IPS-18c (cell line): ENCODE results near the gene USP46.

ENCODE experiments used
- H3K4me3 ChIP-seq: 2 replicates; pipeline ENCODE4 v1.7.0; 2013; ENCODE audit warnings: low read depth, mild to moderate bottlenecking, low read length, moderate library complexity; ENCODE audit not compliant: insufficient read depth
- H3K9me3 ChIP-seq: one replicate; pipeline ENCODE4 v1.6.1; 2013; ENCODE audit warnings: mild to moderate bottlenecking, low read length, moderate library complexity; ENCODE audit not compliant: control insufficient read depth, insufficient read depth

The USP46 gene

DNA sequence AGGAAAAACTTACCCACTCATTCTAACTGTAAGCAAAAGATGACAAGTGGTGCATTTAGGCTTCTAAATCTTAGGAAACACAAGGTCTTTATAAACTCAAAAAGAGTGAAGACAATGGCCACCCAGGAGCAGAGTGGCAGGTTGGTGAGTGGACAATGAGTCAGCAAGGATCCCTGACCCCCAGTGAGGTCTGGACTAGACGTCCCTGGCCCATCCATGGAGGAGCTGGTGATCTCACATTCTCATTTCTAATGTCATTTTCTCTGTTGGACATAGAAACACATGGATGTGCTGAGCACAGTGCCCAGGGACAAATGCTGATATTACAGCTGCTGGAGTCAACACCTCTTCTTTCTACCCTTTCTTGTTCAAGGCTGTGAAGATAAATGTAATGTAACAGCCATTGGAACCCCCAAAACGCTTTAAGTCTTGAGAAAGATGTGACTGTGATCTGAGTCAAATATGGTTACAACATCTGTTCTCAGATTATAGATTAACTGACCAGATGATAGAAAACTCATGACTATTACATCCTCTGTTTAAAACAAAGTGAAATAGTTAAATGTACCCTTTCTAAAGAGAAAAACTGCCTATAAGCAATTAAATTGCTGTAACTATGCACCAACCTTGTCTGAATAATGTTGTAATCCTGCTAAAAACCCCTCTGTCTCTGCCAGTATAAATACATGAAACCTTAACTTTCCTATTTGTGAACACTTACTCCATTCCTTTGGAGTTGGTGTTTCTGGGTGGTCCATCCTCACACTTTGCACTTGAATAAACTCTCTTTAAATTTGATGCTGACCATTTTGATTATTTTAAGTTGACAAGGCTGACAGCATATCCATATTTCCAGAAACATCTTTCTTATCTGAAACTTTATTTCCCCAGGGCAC, 92.7 kb downstream of the USP46 start:
- H3K4me3 ChIP-seq = no peak overlapping the region
- H3K9me3 ChIP-seq = no peaks in the 10 kb centered on the region

DNA sequence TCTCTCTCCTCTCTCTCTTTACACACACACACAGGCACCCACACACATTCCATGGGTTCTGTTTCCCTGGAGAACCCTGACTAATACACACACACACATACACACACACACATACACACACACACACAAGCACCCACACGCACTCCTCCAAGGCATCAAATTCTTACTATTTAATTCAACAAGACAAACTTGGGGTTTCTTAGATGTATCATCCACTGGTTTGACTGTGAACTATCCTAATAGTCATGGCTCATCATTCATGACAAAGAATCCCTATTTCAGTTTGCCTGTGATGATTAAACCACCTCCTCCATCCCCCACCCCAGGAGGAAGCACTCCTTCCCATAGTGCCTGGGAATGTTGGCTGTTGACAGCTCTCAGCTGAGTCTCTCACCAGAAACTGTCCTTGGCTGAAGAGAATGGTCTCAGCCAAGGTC, 98.2 kb downstream of the USP46 start:
- Histone ChIP-seq H3K9me3 (no peaks in the 10 kb centered on the region), H3K4me3 (no peak overlapping the region)

DNA sequence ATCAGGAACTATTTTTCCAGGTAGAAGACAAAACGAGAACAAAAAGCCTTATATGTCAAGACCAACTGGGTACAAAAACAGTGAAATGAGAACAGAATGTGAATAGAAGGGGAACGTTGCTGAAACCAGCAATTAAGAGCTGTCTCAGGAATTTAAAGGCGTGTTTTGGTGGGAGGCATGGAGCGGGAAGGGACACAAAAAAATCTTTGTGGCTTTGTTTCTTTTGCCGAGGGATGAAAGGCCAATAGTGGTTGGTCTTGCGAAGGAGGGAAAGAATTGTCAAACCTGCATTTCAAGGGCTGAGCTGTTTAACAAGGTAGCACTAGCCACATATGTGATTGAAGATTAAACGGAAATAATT, 103.8 kb downstream of the USP46 start:
- Histone ChIP-seq H3K4me3 (no peak overlapping the region), H3K9me3 (no peaks in the 10 kb centered on the region)

DNA sequence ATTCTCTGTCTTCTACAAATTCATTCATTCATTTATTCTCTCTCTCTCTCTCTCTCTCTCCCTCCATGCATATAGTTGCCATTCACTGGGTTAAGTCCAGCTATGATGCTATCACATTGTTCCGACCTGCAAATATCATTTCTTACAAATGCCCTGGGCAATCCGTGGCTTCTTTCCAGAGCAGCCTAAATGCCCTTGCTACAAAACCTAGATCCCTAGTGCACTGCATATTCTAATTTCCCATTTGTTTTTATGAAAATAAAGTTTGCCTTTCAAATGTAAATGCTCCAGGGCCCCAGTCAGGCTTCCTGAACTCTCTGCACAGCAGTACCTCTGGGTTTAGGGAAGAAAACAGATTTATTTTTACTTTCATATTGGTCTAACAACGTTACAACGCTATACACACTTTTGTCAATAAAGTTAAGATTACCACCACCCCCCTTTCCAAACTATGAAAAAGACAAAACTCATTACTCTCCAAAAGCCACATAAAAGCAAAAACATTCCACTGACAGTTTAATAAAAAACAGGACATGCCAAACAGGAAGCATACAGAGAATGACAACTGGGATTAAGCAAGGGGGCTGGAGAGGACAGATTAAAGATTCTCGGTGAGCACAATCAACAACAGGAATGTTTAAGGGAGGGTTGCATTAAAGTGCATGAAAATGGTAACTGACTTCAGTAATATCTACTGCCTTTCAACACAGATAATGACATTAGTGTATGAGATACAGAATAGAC, 104.3 kb downstream of the USP46 start:
- Histone ChIP-seq H3K4me3 (no peak overlapping the region), H3K9me3 (no peaks in the 10 kb centered on the region)

DNA sequence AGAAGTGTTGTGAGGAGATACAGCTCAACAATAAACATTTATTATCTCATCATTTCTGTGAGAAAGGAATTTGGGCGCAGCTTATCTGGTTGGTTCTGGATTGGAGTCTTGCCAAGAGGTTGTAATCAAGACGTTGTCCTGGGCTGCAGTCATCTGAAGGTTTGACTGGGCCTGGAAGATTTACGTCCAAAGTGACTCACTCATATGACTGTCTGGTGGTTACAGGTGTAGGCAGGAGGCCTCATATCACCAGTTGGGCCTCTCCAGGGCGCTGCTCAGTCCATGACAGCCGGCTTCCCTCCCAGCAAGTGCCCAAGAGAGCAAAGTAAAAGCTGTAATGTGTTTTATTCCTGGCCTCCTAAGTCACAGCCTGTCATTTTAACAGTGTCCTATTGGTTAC, 106.3 kb downstream of the USP46 start:
- H3K9me3 ChIP-seq = no peaks in the 10 kb centered on the region
- H3K4me3 ChIP-seq = no peak overlapping the region

DNA sequence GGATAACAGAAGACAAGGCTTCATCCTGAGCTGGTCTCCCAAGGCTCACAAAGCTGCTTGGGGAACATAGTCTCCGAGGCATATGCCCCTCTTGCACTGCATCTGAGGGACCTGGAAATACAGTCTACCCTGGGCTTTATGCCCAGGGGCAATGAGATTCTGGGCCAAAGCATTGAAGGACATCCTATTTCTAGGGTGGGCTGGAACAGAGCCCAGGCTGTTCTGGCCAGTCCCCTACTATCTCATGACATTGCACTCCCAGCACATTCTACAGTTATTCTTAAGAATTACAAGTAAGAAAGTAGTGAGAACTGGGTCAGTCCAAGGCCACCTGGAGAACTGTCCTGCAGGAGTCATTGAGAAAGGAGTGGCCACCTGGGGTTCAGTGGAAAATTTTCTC, 107.6 kb downstream of the USP46 start:
- no peak overlapping the region for H3K4me3 ChIP-seq
- no peaks in the 10 kb centered on the region for H3K9me3 ChIP-seq

DNA sequence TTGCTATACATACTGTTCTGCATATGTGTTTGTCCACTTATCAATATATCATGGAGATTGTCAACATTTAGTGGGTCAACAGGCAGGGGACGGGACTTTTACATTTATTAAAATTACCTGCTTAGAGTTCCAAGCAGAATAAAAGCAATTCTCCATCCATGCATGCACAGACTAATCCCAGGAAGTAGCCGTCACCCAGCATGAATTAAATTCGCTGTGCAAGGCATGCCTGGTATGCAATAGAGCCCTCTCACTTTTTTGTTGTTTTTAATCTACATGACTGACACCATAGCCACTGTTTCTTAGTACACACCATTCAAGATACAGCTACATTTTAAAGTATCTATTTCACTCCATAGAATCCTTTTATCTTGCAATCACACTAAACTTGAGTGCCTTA, 108.9 kb downstream of the USP46 start:
- Histone ChIP-seq H3K4me3 (no peak overlapping the region), H3K9me3 (no peaks in the 10 kb centered on the region)

DNA sequence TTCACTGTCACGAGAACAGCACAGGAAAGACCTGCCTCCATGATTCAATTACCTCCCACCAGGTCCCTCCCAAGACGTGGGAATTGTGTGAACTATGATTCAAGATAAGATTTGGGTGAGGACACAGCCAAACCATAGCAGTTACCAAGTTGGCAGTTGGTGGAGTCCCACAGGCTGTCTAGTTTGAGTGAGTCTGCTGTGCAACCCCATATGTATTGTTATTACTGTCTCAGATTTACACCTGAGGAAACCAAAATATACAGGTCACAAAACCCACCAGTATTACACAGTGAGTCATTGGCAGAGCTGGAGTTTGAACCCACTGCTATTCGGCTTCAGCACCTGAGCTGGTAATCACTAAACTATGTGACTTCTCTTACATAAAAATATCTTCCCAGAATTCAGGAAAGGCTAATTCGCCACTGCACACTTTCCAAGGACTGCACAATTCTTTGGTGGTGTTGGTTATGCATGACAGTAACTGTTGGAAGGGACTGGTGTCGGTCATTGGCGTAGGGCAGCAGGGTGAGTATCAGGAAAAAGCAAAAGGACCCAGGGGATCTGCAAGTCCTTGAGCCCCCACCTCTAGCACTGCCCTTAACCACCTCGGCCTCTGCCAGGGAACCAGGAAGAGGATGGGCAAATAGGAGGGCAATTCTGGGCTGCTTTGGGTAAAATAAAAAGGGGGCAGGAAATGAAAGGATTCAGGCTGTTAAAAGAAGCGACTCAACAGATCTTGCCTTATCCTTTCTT, 110.1 kb downstream of the USP46 start:
- H3K4me3 ChIP-seq = no peak overlapping the region
- no peaks in the 10 kb centered on the region for H3K9me3 ChIP-seq

DNA sequence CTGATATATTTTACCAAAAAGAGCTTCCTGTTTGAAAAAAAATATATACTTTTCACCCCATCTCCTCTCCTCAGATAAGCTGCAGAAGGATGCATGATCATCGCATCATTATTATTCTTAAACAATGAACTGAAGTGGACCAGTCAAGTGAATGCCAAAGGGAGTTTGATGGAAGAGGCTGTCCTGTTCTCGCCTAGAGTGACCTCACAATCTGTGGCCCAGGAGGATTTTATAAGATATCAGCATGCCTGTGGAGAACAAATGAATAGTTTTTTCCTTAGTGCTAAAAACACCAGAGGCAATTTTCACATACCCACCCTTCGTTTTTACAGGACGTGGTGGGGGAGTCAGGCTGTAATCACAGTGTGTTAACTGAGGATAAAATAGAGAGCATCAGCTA, 112.7 kb downstream of the USP46 start:
- Histone ChIP-seq H3K9me3 (no peaks in the 10 kb centered on the region), H3K4me3 (no peak overlapping the region)

DNA sequence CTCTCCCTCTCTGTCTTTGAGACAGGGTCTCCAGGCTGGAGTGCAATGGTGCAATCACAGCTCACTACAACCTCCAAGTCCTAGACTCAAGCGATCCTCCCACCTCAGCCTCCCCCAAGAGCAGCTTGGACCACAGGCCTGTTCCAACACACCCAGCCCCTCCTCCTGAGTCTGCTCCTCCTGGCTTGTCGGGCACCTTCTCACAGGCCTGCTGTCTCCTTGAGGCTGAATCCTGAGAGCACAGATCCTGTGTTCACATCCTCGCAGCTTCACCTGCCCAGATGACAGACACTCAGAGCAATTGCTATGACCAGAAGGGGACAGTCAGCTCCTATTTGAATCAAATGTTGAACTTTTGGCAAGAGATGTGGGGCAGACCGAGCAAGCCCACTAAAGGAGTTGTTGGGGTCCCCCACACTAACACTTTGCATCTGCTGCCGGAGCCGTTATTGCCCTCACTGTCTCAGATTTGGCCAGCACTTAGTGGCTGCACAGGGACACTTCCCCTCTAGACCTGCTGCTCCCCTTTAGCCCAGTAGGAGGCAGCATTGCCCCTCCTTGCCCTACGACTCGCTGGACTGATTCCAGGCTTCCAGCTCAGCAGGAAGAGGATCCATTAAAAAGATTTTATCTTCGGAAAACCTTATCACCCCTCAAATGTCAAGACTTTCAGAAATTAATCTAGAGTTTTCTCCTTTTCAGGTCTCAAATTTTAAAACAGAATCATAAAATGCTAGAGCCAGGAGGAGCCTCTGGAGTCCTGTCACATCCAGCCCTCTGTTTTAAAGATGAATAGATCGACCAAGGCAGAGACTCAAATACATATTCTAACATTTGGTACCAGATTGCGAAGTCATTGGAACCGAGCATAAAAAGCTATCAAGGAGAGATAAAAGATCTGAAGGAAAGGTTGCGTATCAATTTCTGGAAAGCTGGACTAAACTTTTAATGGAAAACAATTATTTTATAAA, 113.7 kb downstream of the USP46 start:
- Histone ChIP-seq H3K4me3 (no peak overlapping the region), H3K9me3 (no peaks in the 10 kb centered on the region)
